Thyroid gland (tissue), 4 donors: ENCODE data around the gene SHROOM3. TPM values are rescaled to one million over a fixed set of nuclear protein-coding genes. Genes with fewer than 3 reads are reported as not detected.

Experiments used
- DNase-seq, 2 donors: peaks; one replicate each; pipeline ENCODE4 v3.0.0-alpha.2; 2019
- H3K27ac ChIP-seq, 3 donors: fragments of 200-600 bp; sonication (generic); 1 replicate in 2 of 3; 2 replicates in 1 of 3; pipeline ENCODE4 v1.5.1; 2016 to 2019; ENCODE audit warnings: mild to moderate bottlenecking in 1 of 3, moderate library complexity in 1 of 3
- H3K27me3 ChIP-seq: fragments of 200-600 bp; sonication (generic); one replicate; pipeline ENCODE4 v1.5.1; 2019
- H3K36me3 ChIP-seq, 2 donors: fragments of 200-600 bp; sonication (generic); one replicate each; pipeline ENCODE4 v1.5.1; 2016 to 2019
- H3K4me1 ChIP-seq, 2 donors: fragments of 200-600 bp; sonication (generic); one replicate each; pipeline ENCODE4 v1.5.1; 2017 to 2019
- H3K4me3 ChIP-seq, 3 donors: fragments of 200-600 bp; sonication (generic); replicated peaks in 1 of 3; 1 replicate in 2 of 3; 2 replicates in 1 of 3; pipeline ENCODE4 v1.5.1; 2016; ENCODE audit warnings: mild to moderate bottlenecking in 1 of 3
- H3K9me3 ChIP-seq: fragments of 200-600 bp; sonication (generic); one replicate; pipeline ENCODE4 v1.5.1; 2017
- POLR2A ChIP-seq, 2 donors: fragments of 450-650 bp; IDR thresholded peaks; one replicate each; pipeline ENCODE4 v1.6.1; 2017; ENCODE audit warnings: antibody characterized with exemption in 2 of 2, mild to moderate bottlenecking in 2 of 2, moderate library complexity in 1 of 2
- WGBS, 2 donors: methylation state at CpG; one replicate each; pipeline ENCODE4 v1.1.5; 2017; 5-methylcytosine and 5-hydroxymethylcytosine counted together
- intact Hi-C: fragments of 100-400 bp; cut with DNase I; formaldehyde crosslinking; loops from one replicate; pipeline ENCODE4 v1.15.1; 2023
- total RNA-seq, 4 donors: library from RNA; depleted of rRNA; stranded (reverse); fragments of >200 nt; gene quantifications; one replicate each; pipeline ENCODE4 v1.2.3, GENCODE V29; 2016
- TF ChIP-seq, protein P1 (sequence below), 6 experiments: fragments of 200-600 bp in 3 of 6; fragments of 450-650 bp in 3 of 6; sonication (generic) in 3 of 6; IDR thresholded peaks; one replicate each; pipeline ENCODE4 v1.5.1; 2016 to 2019; ENCODE audit warnings: antibody characterized with exemption in 6 of 6, mild to moderate bottlenecking in 2 of 6, inconsistent platforms in 1 of 6, moderate library complexity in 1 of 6

SHROOM3 gene
- total RNA-seq, 4 donors from 2014 or later: 41.7 to 77.8 (median 62.0) TPM

DNA sequence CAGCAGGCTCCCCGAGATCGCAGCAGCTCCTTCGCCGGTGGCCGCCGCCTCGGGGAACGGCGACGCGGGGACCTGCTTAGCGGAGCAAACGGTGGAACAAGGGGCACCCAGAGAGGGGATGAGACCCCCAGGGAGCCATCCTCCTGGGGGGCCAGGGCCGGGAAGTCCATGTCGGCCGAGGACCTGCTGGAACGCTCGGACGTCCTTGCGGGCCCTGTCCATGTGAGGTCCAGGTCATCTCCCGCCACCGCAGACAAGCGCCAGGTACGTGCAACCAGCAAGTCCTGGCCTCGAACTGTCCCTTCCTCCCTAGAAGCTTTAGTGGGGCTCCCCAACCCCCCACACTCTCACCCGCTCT lies 306.6 kb downstream of the SHROOM3 start:
- 95 to 97% methylated on average over 10 to 12 of the region's 26 CpGs for WGBS, 2 donors
- intact Hi-C loops: no loop called here
- Histone ChIP-seq H3K4me1 (peaks cover 6 to 12% of the 10 kb centered on the region in 2 donors), H3K27ac (no peak overlapping the region), H3K36me3 (no peaks in the 10 kb centered on the region), H3K9me3 (no peaks in the 10 kb centered on the region), H3K4me3 (no peak overlapping the region), H3K27me3 (no peaks in the 10 kb centered on the region)
- DNase-seq: no peak
- TF ChIP-seq POLR2A (IDR thresholded peaks at IDR 0.05): no peak
- TF ChIP-seq, protein P1, sequence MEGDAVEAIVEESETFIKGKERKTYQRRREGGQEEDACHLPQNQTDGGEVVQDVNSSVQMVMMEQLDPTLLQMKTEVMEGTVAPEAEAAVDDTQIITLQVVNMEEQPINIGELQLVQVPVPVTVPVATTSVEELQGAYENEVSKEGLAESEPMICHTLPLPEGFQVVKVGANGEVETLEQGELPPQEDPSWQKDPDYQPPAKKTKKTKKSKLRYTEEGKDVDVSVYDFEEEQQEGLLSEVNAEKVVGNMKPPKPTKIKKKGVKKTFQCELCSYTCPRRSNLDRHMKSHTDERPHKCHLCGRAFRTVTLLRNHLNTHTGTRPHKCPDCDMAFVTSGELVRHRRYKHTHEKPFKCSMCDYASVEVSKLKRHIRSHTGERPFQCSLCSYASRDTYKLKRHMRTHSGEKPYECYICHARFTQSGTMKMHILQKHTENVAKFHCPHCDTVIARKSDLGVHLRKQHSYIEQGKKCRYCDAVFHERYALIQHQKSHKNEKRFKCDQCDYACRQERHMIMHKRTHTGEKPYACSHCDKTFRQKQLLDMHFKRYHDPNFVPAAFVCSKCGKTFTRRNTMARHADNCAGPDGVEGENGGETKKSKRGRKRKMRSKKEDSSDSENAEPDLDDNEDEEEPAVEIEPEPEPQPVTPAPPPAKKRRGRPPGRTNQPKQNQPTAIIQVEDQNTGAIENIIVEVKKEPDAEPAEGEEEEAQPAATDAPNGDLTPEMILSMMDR (IDR thresholded peaks at IDR 0.05): no peak

GRCh38 chr4:76744241-76744921 lies 309.4 kb downstream of the SHROOM3 start:
- intact Hi-C loops: no loop called here
- no peak overlapping the region for H3K4me3 ChIP-seq
- H3K27me3 ChIP-seq: no peaks in the 10 kb centered on the region
- no peaks in the 10 kb centered on the region for H3K9me3 ChIP-seq
- no peak overlapping the region for H3K27ac ChIP-seq
- H3K36me3 ChIP-seq: no peaks in the 10 kb centered on the region
- peak in 1 of 2 donors; percentile 24 for DNase-seq
- WGBS, 2 donors: 61 to 76% methylated on average over 1 of the region's 1 CpG
- no peaks in the 10 kb centered on the region for H3K4me1 ChIP-seq
- TF ChIP-seq, protein P1 (IDR thresholded peaks at IDR 0.05): no peak
- TF ChIP-seq POLR2A (IDR thresholded peaks at IDR 0.05): no peak

DNA sequence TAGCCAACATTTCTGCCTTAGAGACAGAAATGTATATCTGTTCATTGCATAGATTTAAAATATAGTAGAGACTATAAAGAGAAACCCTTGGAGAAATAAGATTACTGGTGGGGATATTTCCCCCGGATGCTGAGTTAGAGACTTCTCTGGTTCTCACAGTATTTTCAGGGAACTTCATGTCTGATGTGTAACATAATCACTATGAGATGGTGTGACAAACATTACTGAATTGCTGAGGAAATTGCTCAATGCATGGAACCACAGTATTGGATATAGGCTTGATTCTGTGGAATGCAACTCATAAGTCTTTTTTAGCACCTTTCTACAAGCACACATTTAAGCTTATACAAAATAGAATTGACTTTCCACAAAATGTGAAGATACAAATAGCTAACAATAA lies 310.2 kb downstream of the SHROOM3 start:
- intact Hi-C loops: no loop called here
- Histone ChIP-seq H3K27me3 (no peaks in the 10 kb centered on the region), H3K4me1 (no peaks in the 10 kb centered on the region), H3K27ac (no peak overlapping the region), H3K4me3 (no peak overlapping the region), H3K9me3 (no peaks in the 10 kb centered on the region), H3K36me3 (no peaks in the 10 kb centered on the region)
- no peak for DNase-seq
- TF ChIP-seq POLR2A (IDR thresholded peaks at IDR 0.05): no peak
- TF ChIP-seq, protein P1 (IDR thresholded peaks at IDR 0.05): no peak
- 89 to 93% methylated on average over 1 of the region's 1 CpG for WGBS, 2 donors

GRCh38 chr4:76747563-76747962 lies 312.5 kb downstream of the SHROOM3 start:
- H3K4me1 ChIP-seq: no peaks in the 10 kb centered on the region
- H3K4me3 ChIP-seq: no peak overlapping the region
- TF ChIP-seq POLR2A (IDR thresholded peaks at IDR 0.05): no peak
- TF ChIP-seq, protein P1 (IDR thresholded peaks at IDR 0.05): no peak
- intact Hi-C loops: no loop called here
- H3K27ac ChIP-seq: no peak overlapping the region
- DNase-seq: no peak
- H3K27me3 ChIP-seq: no peaks in the 10 kb centered on the region
- no peaks in the 10 kb centered on the region for H3K9me3 ChIP-seq
- WGBS, 2 donors: 88 to 90% methylated on average over 2 of the region's 2 CpGs
- H3K36me3 ChIP-seq: no peaks in the 10 kb centered on the region

DNA sequence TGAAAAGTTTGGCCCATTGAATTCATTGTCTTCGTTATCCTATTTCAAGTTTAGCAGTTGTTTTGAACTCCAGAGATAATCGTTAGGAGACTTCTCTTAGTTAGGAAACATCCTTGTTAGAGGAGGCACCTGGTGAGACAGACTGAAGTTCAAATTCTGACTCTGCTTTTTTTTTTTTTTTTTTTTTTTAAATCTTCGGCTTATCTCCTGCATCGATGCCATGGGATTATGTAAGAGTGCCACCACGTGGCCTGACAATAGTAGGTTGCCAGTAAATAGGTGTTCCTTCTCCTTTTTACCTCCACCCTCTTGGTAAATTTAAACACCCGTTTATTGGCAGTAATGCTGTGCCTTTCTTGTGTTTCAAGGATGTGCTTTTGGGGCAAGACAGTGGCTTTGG lies 313.6 kb downstream of the SHROOM3 start:
- peaks cover 0 to 6% of the 10 kb centered on the region in 2 donors for H3K4me1 ChIP-seq
- intact Hi-C loops: no loop called here
- TF ChIP-seq POLR2A (IDR thresholded peaks at IDR 0.05): no peak
- TF ChIP-seq, protein P1 (IDR thresholded peaks at IDR 0.05): peak in 2 of 6 experiments; percentile 38 to 50
- no peak overlapping the region for H3K4me3 ChIP-seq
- 36 to 37% methylated on average over 6 of the region's 6 CpGs for WGBS, 2 donors
- no peaks in the 10 kb centered on the region for H3K36me3 ChIP-seq
- peak; percentile 29 to 49 for DNase-seq
- H3K27me3 ChIP-seq: no peaks in the 10 kb centered on the region
- no peak overlapping the region for H3K27ac ChIP-seq
- no peaks in the 10 kb centered on the region for H3K9me3 ChIP-seq
